HepG2 (cell line): ENCODE measurements around the gene ETV2. TPM values are rescaled to one million over a fixed set of nuclear protein-coding genes. Genes with fewer than 3 reads are reported as not detected.

ENCODE experiments used
- ATAC-seq: fragments of 200-7000 bp; cut with Tn5 transposase; 3 replicates; pipeline ENCODE4 v1.9.1; 2020; ENCODE audit warnings: mild to moderate bottlenecking, moderate library complexity
- BruUV-seq: library from RNA; stranded (reverse); fragments of 400-500 nt; replicated peaks from 2 replicates; lab custom pipeline; 2021; lab: Mats Ljungman, UMichigan
- CTCF ChIA-PET: fragments of 300-600 bp; formaldehyde crosslinking; extraction: SDS; loops from one replicate; lab custom pipeline; 2021; ENCODE audit warnings: low total read pairs, inconsistent platforms, low intra/inter-chr PET ratio; lab: Yijun Ruan, JAX
- POLR2A ChIA-PET: fragments of 350-600 bp; sonication (Branson Sonifier 250); formaldehyde crosslinking; loops from one replicate; lab custom pipeline; 2020; ENCODE audit warnings: antibody characterized with exemption, inconsistent platforms; lab: Yijun Ruan, JAX
- DNase-seq: peaks from one replicate; pipeline ENCODE4 v3.0.0-alpha.2; 2015; ENCODE audit warnings: low spot score
- FAIRE-seq: peaks from 3 replicates; lab custom pipeline; 2011; peaks lifted over from hg19 to GRCh38; lab: Jason Lieb, UNC
- H2AFZ ChIP-seq: one replicate; pipeline ENCODE4 v1.6.1; 2011; ENCODE audit warnings: low read length, inconsistent platforms
- H3K27ac ChIP-seq: fragments of 300-600 bp; 3 replicates; pipeline ENCODE4 v1.8.0; 2011; ENCODE audit warnings: mixed run types, mild to moderate bottlenecking, mixed read lengths, low read length, inconsistent platforms; ENCODE audit not compliant: insufficient read depth; ENCODE audit errors: extremely low read length
- H3K27me3 ChIP-seq, 2 experiments: fragments of 200-600 bp in 1 of 2; 2 replicates in 1 of 2; 3 replicates in 1 of 2; pipeline versions ENCODE4 v1.6.0 to v1.8.0; 2011; ENCODE audit warnings: low read length in 2 of 2, mild to moderate bottlenecking in 2 of 2, moderate library complexity in 2 of 2, inconsistent platforms in 1 of 2; ENCODE audit not compliant: insufficient read depth in 2 of 2, control insufficient read depth in 1 of 2
- H3K36me3 ChIP-seq, 2 experiments: fragments of 200-600 bp in 1 of 2; replicated peaks in 1 of 2; 2 replicates in 1 of 2; 3 replicates in 1 of 2; pipeline versions ENCODE4 v1.5.1 to v1.8.0; 2011; ENCODE audit warnings: low read length in 2 of 2, inconsistent platforms in 1 of 2; ENCODE audit not compliant: insufficient read depth in 2 of 2, control insufficient read depth in 1 of 2
- H3K4me1 ChIP-seq: 2 replicates; pipeline ENCODE4 v1.5.1; 2012; ENCODE audit warnings: low read length, inconsistent platforms; ENCODE audit not compliant: insufficient read depth
- H3K4me2 ChIP-seq: 2 replicates; pipeline ENCODE4 v1.6.0; 2011; ENCODE audit warnings: low read depth, low read length, inconsistent platforms
- H3K4me3 ChIP-seq, 3 experiments: fragments of 200-600 bp in 1 of 3; sonication (generic), shearing (Covaris generic) in 1 of 3; replicated peaks in 1 of 3; 2 replicates each; pipeline ENCODE4 v1.5.1; 2011 to 2016; ENCODE audit warnings: low read length in 3 of 3, inconsistent platforms in 2 of 3, low read depth in 2 of 3, mild to moderate bottlenecking in 2 of 3, control low read depth in 1 of 3, mixed read lengths in 1 of 3; ENCODE audit not compliant: insufficient read depth in 1 of 3
- H3K79me2 ChIP-seq: one replicate; pipeline ENCODE4 v1.6.1; 2011; ENCODE audit warnings: low read length, inconsistent platforms; ENCODE audit not compliant: insufficient read depth
- H3K9ac ChIP-seq: 2 replicates; pipeline ENCODE4 v1.6.0; 2011; ENCODE audit warnings: mild to moderate bottlenecking, low read depth, low read length, inconsistent platforms; ENCODE audit not compliant: insufficient read depth
- H3K9me3 ChIP-seq: 2 replicates; pipeline ENCODE4 v1.5.1; 2012; ENCODE audit warnings: mild to moderate bottlenecking, low read length
- H4K20me1 ChIP-seq: 2 replicates; pipeline ENCODE4 v1.6.0; 2011; ENCODE audit warnings: inconsistent platforms, mild to moderate bottlenecking, low read length, moderate library complexity; ENCODE audit not compliant: insufficient read depth
- AGO2 ChIP-seq: fragments of 200-400 bp; formaldehyde crosslinking; optimal IDR thresholded peaks from 2 replicates; pipeline ENCODE3; 2017; ENCODE audit warnings: mild to moderate bottlenecking, low read depth, low read length, moderate library complexity
- CREB1 ChIP-seq, 2 experiments: fragments of 450-650 bp in 1 of 2; IDR thresholded peaks; 2 replicates each; pipeline ENCODE4 v1.6.1; 2016 to 2017; ENCODE audit warnings: control low read depth in 1 of 2, mild to moderate bottlenecking in 1 of 2, missing compliant biosample characterization in 1 of 2, missing genetic modification characterization in 1 of 2
- GMEB1 ChIP-seq: sonication (generic); formaldehyde crosslinking; IDR thresholded peaks from 2 replicates; pipeline ENCODE4 v1.5.1; 2020; ENCODE audit warnings: missing genetic modification reagents, mild to moderate bottlenecking, borderline replicate concordance
- HHEX ChIP-seq: IDR thresholded peaks from 2 replicates; pipeline ENCODE4 v1.6.1; 2016; ENCODE audit warnings: control low read depth
- KLF6 ChIP-seq: IDR thresholded peaks from 2 replicates; pipeline ENCODE4 v1.8.0; 2016; ENCODE audit warnings: missing biosample characterization, missing genetic modification reagents
- NPAS2 ChIP-seq: sonication (generic); formaldehyde crosslinking; IDR thresholded peaks from 2 replicates; pipeline ENCODE4 v1.8.0; 2022; ENCODE audit warnings: mild to moderate bottlenecking, missing genetic modification reagents, borderline replicate concordance
- SMC3 ChIP-seq: IDR thresholded peaks from 2 replicates; pipeline ENCODE4 v1.6.1; 2011; ENCODE audit warnings: low read length, improper control_type of control experiment
- THRA ChIP-seq: sonication (generic); formaldehyde crosslinking; IDR thresholded peaks from 2 replicates; pipeline ENCODE4 v1.4.0; 2020; ENCODE audit warnings: missing genetic modification reagents, borderline replicate concordance
- TP53 ChIP-seq: sonication (generic); formaldehyde crosslinking; conservative IDR thresholded peaks from 2 replicates; pipeline ENCODE4 v1.4.0; 2020; ENCODE audit warnings: missing genetic modification reagents
- XRCC5 ChIP-seq: fragments of 200-400 bp; formaldehyde crosslinking; optimal IDR thresholded peaks from 2 replicates; pipeline ENCODE3; 2017; ENCODE audit warnings: mild to moderate bottlenecking, low read length
- ZFYVE20 ChIP-seq: sonication (generic); formaldehyde crosslinking; IDR thresholded peaks from 2 replicates; pipeline ENCODE4 v1.8.0; 2023; ENCODE audit warnings: low read depth, mild to moderate bottlenecking, moderate library complexity, missing genetic modification reagents, borderline replicate concordance
- ZIK1 ChIP-seq: sonication (generic); formaldehyde crosslinking; IDR thresholded peaks from 2 replicates; pipeline ENCODE4 v1.5.0; 2020; ENCODE audit warnings: mild to moderate bottlenecking, low read depth, missing genetic modification reagents, borderline replicate concordance
- ZNF101 ChIP-seq: sonication (generic); formaldehyde crosslinking; IDR thresholded peaks from 2 replicates; pipeline ENCODE4 v1.4.0; 2020; ENCODE audit warnings: mild to moderate bottlenecking, low read depth, missing genetic modification reagents, borderline replicate concordance
- ZNF143 ChIP-seq: sonication (generic); formaldehyde crosslinking; IDR thresholded peaks from 2 replicates; pipeline ENCODE4 v1.4.0; 2020; ENCODE audit warnings: missing genetic modification reagents
- ZNF317 ChIP-seq: sonication (generic); formaldehyde crosslinking; IDR thresholded peaks from 2 replicates; pipeline ENCODE4 v1.5.0; 2020; ENCODE audit warnings: mild to moderate bottlenecking, missing genetic modification reagents
- ZNF572 ChIP-seq: sonication (generic); formaldehyde crosslinking; IDR thresholded peaks from 2 replicates; pipeline ENCODE4 v1.5.1; 2020; ENCODE audit warnings: mild to moderate bottlenecking, missing genetic modification reagents
- ZNF776 ChIP-seq: sonication (generic); formaldehyde crosslinking; IDR thresholded peaks from 2 replicates; pipeline ENCODE4 v1.4.0; 2020; ENCODE audit warnings: mild to moderate bottlenecking, missing genetic modification reagents
- ZNF850 ChIP-seq: sonication (generic); formaldehyde crosslinking; conservative IDR thresholded peaks from 2 replicates; pipeline ENCODE4 v1.9.0; 2021; ENCODE audit warnings: mild to moderate bottlenecking, missing genetic modification reagents
- WGBS: methylation state at CpG from one replicate; pipeline ENCODE4 v1.1.6; 2017; ENCODE audit warnings: low lambda C conversion rate; 5-methylcytosine and 5-hydroxymethylcytosine counted together
- in situ Hi-C: cut with HindIII; loops from 2 replicates; pipeline ENCODE4 v1.10.0; 2017; ENCODE audit warnings: low pct_unique_long_range_greater_than_20kb; ENCODE audit not compliant: extremely low pct_ligation_motif_present
- intact Hi-C: fragments of 100-400 bp; cut with micrococcal nuclease; formaldehyde crosslinking; loops from one replicate; pipeline ENCODE4 v1.10.0; 2022; ENCODE audit not compliant: unreplicated experiment
- polyA plus RNA-seq, 8 experiments: library from polyadenylated mRNA; depleted of rRNA in 3 of 8; stranded (reverse) in 7 of 8; unstranded in 1 of 8; fragments of >200 nt; fragmentation: Illumina TruSeq in 4 of 8; extraction: Trizol in 4 of 8; gene quantifications; 2 replicates each; pipeline versions ENCODE4 v1.2.1 to v1.2.3, GENCODE V29; 2011 to 2016; ENCODE audit warnings: low read depth in 4 of 8, missing spikeins in 1 of 8, mixed read lengths in 1 of 8; ENCODE audit not compliant: insufficient read depth in 1 of 8
- total RNA-seq, 5 experiments: library from RNA; depleted of rRNA; stranded (reverse); fragments of >200 nt; fragmentation: Illumina TruSeq; extraction: Trizol; gene quantifications; 2 replicates each; pipeline ENCODE4 v1.2.3, GENCODE V29; 2016; ENCODE audit warnings: low read depth in 1 of 5
- TF ChIP-seq, protein P1 (sequence below): sonication (generic); formaldehyde crosslinking; IDR thresholded peaks from 2 replicates; pipeline ENCODE4 v1.5.1; 2020; ENCODE audit warnings: missing genetic modification reagents, mild to moderate bottlenecking, borderline replicate concordance

The ETV2 gene
- total and polyA plus RNA-seq, 2 of the 13 experiments (the other 11 are each of a cell fraction or from before 2014, with no cell fraction given), result 0.07 to 0.20 TPM

DNA sequence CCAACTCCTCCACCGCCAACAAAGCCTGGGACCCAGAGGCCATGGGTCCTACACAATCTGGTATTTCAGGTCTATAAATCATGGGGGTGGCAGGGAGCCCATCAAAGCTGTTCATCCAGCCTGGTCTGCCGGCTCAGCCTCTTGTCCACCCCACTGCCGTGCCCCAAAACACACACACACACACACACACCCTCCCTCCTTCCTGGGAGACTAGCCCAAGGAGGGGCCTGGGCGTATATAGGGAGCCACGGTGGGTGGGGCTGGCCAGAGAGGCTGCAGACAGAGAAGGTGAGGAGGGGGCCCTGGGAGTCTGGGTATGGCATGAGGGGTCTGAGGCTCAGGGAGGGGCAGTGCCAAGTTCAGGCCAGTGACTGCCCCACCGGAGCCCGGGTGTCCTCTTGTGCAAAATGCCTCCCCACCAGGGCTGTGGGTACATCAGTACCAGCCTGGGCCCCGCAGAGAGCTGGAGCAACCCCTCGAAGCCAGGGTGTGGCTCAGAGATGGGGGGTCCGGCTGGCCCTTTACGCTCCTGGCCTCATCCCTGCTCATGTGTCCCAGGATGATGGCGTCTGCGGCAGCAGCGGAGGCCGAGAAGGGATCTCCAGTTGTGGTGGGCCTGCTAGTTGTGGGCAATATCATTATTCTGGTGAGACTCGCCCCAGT, 24.8 kb downstream of the ETV2 start, which contains the start of gene UPK1A:
Gene UPK1A (plus strand): TSS at position 267 of the 663 bp plus-strand sequence. CDS start 296 bp downstream, at position 563.
- no peak for ATAC-seq
- H4K20me1 ChIP-seq, result no peaks in the 10 kb centered on the region
- no peak for DNase-seq
- H3K27me3 ChIP-seq, result 0 out of 5 replicates have a peak, but pooled peaks cover 0 to 4% of the 10 kb centered on the region in 2 experiments
- H3K4me2 ChIP-seq, result no peak within 1 kb of the TSS
- no TSS peak for BruUV-seq
- H3K9me3 ChIP-seq, result no peaks in the 10 kb centered on the region
- POLR2A ChIA-PET, result no interaction called here
- H3K79me2 ChIP-seq, result no peaks in the 10 kb centered on the region
- in situ Hi-C loops, result no loop called here
- H3K4me3 ChIP-seq, result no peak within 1 kb of the TSS
- TF ChIP-seq ZIK1 (CRISPR knock-in tag) (no peak), THRA (CRISPR knock-in tag) (no peak), ZNF317 (CRISPR knock-in tag) (no peak), HHEX (CRISPR knock-in tag) (no peak), SMC3 (no peak), KLF6 (CRISPR knock-in tag) (no peak), CREB1 (IDR thresholded peaks at IDR 0.05) (no peak), CREB1 (CRISPR knock-in tag; IDR thresholded peaks at IDR 0.05) (no peak), TP53 (CRISPR knock-in tag) (no peak), ZNF143 (CRISPR knock-in tag) (no peak), ZNF101 (no peak), ZNF850 (CRISPR knock-in tag) (no peak), AGO2 (no peak), GMEB1 (CRISPR knock-in tag) (no peak), NPAS2 (CRISPR knock-in tag) (no peak), ZNF776 (CRISPR knock-in tag) (no peak), ZNF572 (CRISPR knock-in tag) (no peak), ZFYVE20 (CRISPR knock-in tag) (no peak), XRCC5 (no peak)
- TF ChIP-seq, protein P1, sequence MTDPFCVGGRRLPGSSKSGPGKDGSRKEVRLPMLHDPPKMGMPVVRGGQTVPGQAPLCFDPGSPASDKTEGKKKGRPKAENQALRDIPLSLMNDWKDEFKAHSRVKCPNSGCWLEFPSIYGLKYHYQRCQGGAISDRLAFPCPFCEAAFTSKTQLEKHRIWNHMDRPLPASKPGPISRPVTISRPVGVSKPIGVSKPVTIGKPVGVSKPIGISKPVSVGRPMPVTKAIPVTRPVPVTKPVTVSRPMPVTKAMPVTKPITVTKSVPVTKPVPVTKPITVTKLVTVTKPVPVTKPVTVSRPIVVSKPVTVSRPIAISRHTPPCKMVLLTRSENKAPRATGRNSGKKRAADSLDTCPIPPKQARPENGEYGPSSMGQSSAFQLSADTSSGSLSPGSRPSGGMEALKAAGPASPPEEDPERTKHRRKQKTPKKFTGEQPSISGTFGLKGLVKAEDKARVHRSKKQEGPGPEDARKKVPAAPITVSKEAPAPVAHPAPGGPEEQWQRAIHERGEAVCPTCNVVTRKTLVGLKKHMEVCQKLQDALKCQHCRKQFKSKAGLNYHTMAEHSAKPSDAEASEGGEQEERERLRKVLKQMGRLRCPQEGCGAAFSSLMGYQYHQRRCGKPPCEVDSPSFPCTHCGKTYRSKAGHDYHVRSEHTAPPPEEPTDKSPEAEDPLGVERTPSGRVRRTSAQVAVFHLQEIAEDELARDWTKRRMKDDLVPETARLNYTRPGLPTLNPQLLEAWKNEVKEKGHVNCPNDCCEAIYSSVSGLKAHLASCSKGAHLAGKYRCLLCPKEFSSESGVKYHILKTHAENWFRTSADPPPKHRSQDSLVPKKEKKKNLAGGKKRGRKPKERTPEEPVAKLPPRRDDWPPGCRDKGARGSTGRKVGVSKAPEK (CRISPR knock-in tag), result no peak
- TF ChIP-seq, all 625 proteins: peak for 0
- H2AFZ ChIP-seq, result no peak within 1 kb of the TSS
- no peak within 1 kb of the TSS for H3K27ac ChIP-seq
- H3K36me3 ChIP-seq, result no peaks in the 10 kb centered on the region
- no peak for FAIRE-seq
- CTCF ChIA-PET, result no interaction called here
- peaks cover 32% of the 10 kb centered on the region for H3K4me1 ChIP-seq
- H3K9ac ChIP-seq, result no peak within 1 kb of the TSS
- 98% methylated on average over 7 of the region's 16 CpGs for WGBS
- intact Hi-C loops, result no loop called here
